GM12801 (cell line): Measurements from ENCODE around the gene SMAD7.

Source experiments
- TF ChIP-seq, protein P1 (sequence below): IDR thresholded peaks from one replicate; pipeline ENCODE4 v1.5.1; 2011; ENCODE audit warnings: control low read depth; ENCODE audit not compliant: insufficient read length; ENCODE audit errors: extremely low read depth

The SMAD7 gene

GRCh38 chr18:48962994-48963561, 12.3 kb upstream of the SMAD7 start:
- TF ChIP-seq, protein P1, sequence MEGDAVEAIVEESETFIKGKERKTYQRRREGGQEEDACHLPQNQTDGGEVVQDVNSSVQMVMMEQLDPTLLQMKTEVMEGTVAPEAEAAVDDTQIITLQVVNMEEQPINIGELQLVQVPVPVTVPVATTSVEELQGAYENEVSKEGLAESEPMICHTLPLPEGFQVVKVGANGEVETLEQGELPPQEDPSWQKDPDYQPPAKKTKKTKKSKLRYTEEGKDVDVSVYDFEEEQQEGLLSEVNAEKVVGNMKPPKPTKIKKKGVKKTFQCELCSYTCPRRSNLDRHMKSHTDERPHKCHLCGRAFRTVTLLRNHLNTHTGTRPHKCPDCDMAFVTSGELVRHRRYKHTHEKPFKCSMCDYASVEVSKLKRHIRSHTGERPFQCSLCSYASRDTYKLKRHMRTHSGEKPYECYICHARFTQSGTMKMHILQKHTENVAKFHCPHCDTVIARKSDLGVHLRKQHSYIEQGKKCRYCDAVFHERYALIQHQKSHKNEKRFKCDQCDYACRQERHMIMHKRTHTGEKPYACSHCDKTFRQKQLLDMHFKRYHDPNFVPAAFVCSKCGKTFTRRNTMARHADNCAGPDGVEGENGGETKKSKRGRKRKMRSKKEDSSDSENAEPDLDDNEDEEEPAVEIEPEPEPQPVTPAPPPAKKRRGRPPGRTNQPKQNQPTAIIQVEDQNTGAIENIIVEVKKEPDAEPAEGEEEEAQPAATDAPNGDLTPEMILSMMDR: no peak

- TF ChIP-seq, protein P1: no peak
These were observed 11.7 kb upstream of the SMAD7 start for GRCh38 chr18:48962252-48962993.

GRCh38 chr18:48961547-48961946, 10.8 kb upstream of the SMAD7 start:
- TF ChIP-seq, protein P1: no peak

- TF ChIP-seq, protein P1: no peak
These were observed 9.5 kb upstream of the SMAD7 start for GRCh38 chr18:48959921-48960920.

- TF ChIP-seq, protein P1: no peak
These were observed 8.8 kb upstream of the SMAD7 start for GRCh38 chr18:48959551-48959920.

DNA sequence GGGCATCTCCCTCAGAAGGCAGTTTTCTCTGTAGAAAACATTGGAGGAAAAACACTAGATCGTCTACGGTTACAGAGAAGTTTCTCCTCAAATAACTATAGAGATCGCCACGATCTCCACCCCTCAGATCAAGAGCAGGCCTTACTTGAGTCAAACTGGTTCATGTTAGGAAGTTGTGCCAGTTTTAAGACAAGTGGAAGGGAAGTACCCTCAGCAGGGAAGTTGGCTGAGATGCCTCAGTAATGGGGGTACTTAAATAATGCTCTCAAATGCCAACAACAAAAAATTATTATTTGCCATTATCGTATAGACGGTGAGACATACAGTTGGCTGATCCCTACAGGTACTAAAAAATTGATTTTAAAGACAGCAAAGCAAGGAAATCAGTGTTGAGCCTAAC, 8.2 kb upstream of the SMAD7 start:
- TF ChIP-seq, protein P1: no peak

GRCh38 chr18:48957616-48958015, 6.9 kb upstream of the SMAD7 start:
- TF ChIP-seq, protein P1: no peak
